SK-N-SH (cell line): ENCODE measurements around the gene CCDC187. TPM values are rescaled to one million over a fixed set of nuclear protein-coding genes. Genes with fewer than 3 reads are reported as not detected.

ENCODE experiments used
- CTCF ChIA-PET: fragments of 300-600, 350-600 bp; formaldehyde crosslinking; extraction: SDS; loops from one replicate; lab custom pipeline; 2021; lab: Yijun Ruan, JAX
- POLR2A ChIA-PET: fragments of 350-600 bp; sonication (Branson Sonifier 250); formaldehyde crosslinking; extraction: SDS; loops from one replicate; lab custom pipeline; 2020; ENCODE audit warnings: antibody characterized with exemption, inconsistent platforms; lab: Yijun Ruan, JAX
- DNase-seq: peaks from one replicate; pipeline ENCODE4 v3.0.0; 2012
- H2AFZ ChIP-seq: fragments of 200-600 bp; sonication (generic); 2 replicates; pipeline ENCODE4 v1.8.1; 2016; ENCODE audit warnings: antibody characterized with exemption, mild to moderate bottlenecking, low read depth
- H3F3A ChIP-seq: fragments of 200-600 bp; sonication (generic); replicated peaks from 2 replicates; pipeline ENCODE3; 2016; ENCODE audit warnings: antibody characterized with exemption, mild to moderate bottlenecking; ENCODE audit not compliant: insufficient read depth
- H3K27ac ChIP-seq, 2 experiments: fragments of 200-500 bp in 1 of 2; fragments of 200-600 bp in 1 of 2; sonication (Bioruptor generic) in 1 of 2; sonication (generic), shearing (Covaris generic) in 1 of 2; 2 replicates each; pipeline versions ENCODE4 v1.5.1 to v1.6.1; 2014 to 2016; ENCODE audit warnings: low read depth in 2 of 2, inconsistent platforms in 1 of 2, low read length in 1 of 2, mild to moderate bottlenecking in 1 of 2, mixed read lengths in 1 of 2
- H3K27me3 ChIP-seq: fragments of 200-600 bp; sonication (generic), shearing (Covaris generic); 2 replicates; pipeline ENCODE4 v1.6.1; 2016; ENCODE audit warnings: mixed run types; ENCODE audit not compliant: insufficient read depth
- H3K36me3 ChIP-seq, 2 experiments: fragments of 200-500 bp in 1 of 2; fragments of 200-600 bp in 1 of 2; sonication (Bioruptor generic) in 1 of 2; sonication (generic) in 1 of 2; replicated peaks in 1 of 2; 2 replicates each; pipeline versions ENCODE3 to v1.5.1; 2014 to 2016; ENCODE audit warnings: low read length in 1 of 2, mild to moderate bottlenecking in 1 of 2; ENCODE audit not compliant: insufficient read depth in 2 of 2, control insufficient read depth in 1 of 2
- H3K4me1 ChIP-seq, 2 experiments: fragments of 200-500 bp in 1 of 2; fragments of 200-600 bp in 1 of 2; sonication (Bioruptor generic) in 1 of 2; sonication (generic), shearing (Covaris generic) in 1 of 2; 2 replicates each; pipeline versions ENCODE4 v1.5.1 to v1.6.1; 2014 to 2016; ENCODE audit warnings: low read depth in 1 of 2, low read length in 1 of 2, mixed run types in 1 of 2; ENCODE audit not compliant: insufficient read depth in 2 of 2, control insufficient read depth in 1 of 2
- H3K4me2 ChIP-seq: fragments of 200-600 bp; sonication (generic), shearing (Covaris generic); 2 replicates; pipeline ENCODE4 v1.6.1; 2017; ENCODE audit warnings: mixed run types
- H3K4me3 ChIP-seq, 2 experiments: fragments of 200-500 bp in 1 of 2; fragments of 200-600 bp in 1 of 2; sonication (Bioruptor generic) in 1 of 2; sonication (generic), shearing (Covaris generic) in 1 of 2; 2 replicates each; pipeline versions ENCODE4 v1.5.1 to v1.8.1; 2014 to 2016; ENCODE audit warnings: low read depth in 2 of 2, inconsistent platforms in 1 of 2, low read length in 1 of 2, mild to moderate bottlenecking in 1 of 2, mixed read lengths in 1 of 2, moderate library complexity in 1 of 2
- H3K79me2 ChIP-seq: fragments of 200-600 bp; sonication (generic); 2 replicates; pipeline ENCODE4 v1.8.1; 2017; ENCODE audit warnings: mild to moderate bottlenecking; ENCODE audit not compliant: insufficient read depth
- H3K9ac ChIP-seq: fragments of 200-600 bp; sonication (generic); 2 replicates; pipeline ENCODE4 v1.6.1; 2017; ENCODE audit warnings: mixed run types
- H3K9me2 ChIP-seq: fragments of 200-600 bp; sonication (generic); 2 replicates; pipeline ENCODE4 v1.6.1; 2017; ENCODE audit warnings: mixed run types
- H3K9me3 ChIP-seq: fragments of 200-600 bp; sonication (generic); 2 replicates; pipeline ENCODE4 v1.6.1; 2017; ENCODE audit warnings: mixed run types, mild to moderate bottlenecking, moderate library complexity
- H4K20me1 ChIP-seq: fragments of 200-600 bp; sonication (generic); 2 replicates; pipeline ENCODE4 v1.6.1; 2017; ENCODE audit warnings: mild to moderate bottlenecking, mixed run types; ENCODE audit not compliant: insufficient read depth
- FOXJ3 ChIP-seq: sonication (generic); formaldehyde crosslinking; IDR thresholded peaks from 2 replicates; pipeline ENCODE4 v1.5.1; 2020; ENCODE audit warnings: mild to moderate bottlenecking, missing genetic modification reagents
- FOXM1 ChIP-seq: IDR thresholded peaks from 2 replicates; pipeline ENCODE4 v1.4.0; 2012; ENCODE audit warnings: low read depth, mild to moderate bottlenecking
- GABPA ChIP-seq: IDR thresholded peaks from 2 replicates; pipeline ENCODE4 v1.4.0; 2012; ENCODE audit warnings: low read depth, mild to moderate bottlenecking
- GATA2 ChIP-seq: sonication (generic); formaldehyde crosslinking; IDR thresholded peaks from 2 replicates; pipeline ENCODE4 v1.5.0; 2020; ENCODE audit warnings: mild to moderate bottlenecking, missing genetic modification reagents
- IRF3 ChIP-seq: fragments of 150-350 bp; IDR thresholded peaks from 2 replicates; pipeline ENCODE4 v1.6.1; 2016; ENCODE audit warnings: mild to moderate bottlenecking, low read depth, low read length
- MEF2A ChIP-seq: IDR thresholded peaks from 2 replicates; pipeline ENCODE4 v1.4.0; 2012; ENCODE audit warnings: low read depth, borderline replicate concordance
- MXI1 ChIP-seq: IDR thresholded peaks from 2 replicates; pipeline ENCODE4 v1.6.1; 2012; ENCODE audit warnings: mild to moderate bottlenecking, low read depth, low read length, improper control_type of control experiment
- REST ChIP-seq: IDR thresholded peaks from 2 replicates; pipeline ENCODE4 v1.6.1; 2012; ENCODE audit warnings: mild to moderate bottlenecking, low read depth, low read length, moderate library complexity
- TAF1 ChIP-seq: IDR thresholded peaks from 2 replicates; pipeline ENCODE4 v1.6.1; 2012; ENCODE audit warnings: low read depth, mild to moderate bottlenecking, low read length, moderate library complexity, borderline replicate concordance
- TCF12 ChIP-seq: IDR thresholded peaks from 2 replicates; pipeline ENCODE4 v1.4.0; 2012
- USF1 ChIP-seq: IDR thresholded peaks from 2 replicates; pipeline ENCODE4 v1.4.0; 2012; ENCODE audit warnings: low read depth, borderline replicate concordance
- USF2 ChIP-seq: fragments of 150-350 bp; IDR thresholded peaks from 2 replicates; pipeline ENCODE4 v1.6.1; 2017; ENCODE audit warnings: antibody characterized with exemption, low read length, low read depth, borderline replicate concordance
- ZBTB33 ChIP-seq: IDR thresholded peaks from 2 replicates; pipeline ENCODE4 v1.4.0; 2012; ENCODE audit warnings: low read depth, borderline replicate concordance
- WGBS: methylation state at CpG from one replicate; pipeline ENCODE4 v1.1.6; 2017; ENCODE audit warnings: low lambda C conversion rate; 5-methylcytosine and 5-hydroxymethylcytosine counted together
- polyA plus RNA-seq, 3 experiments: library from polyadenylated mRNA; depleted of rRNA; stranded (reverse); fragments of >200 nt; gene quantifications; 2 replicates each; pipeline ENCODE4 v1.2.3, GENCODE V29; 2012

The CCDC187 gene
- polyA plus RNA-seq, 1 of the 3 experiments (the other 2 are of a cell fraction) = not detected

- peaks cover 0 to 4% of the 10 kb centered on the region in 2 experiments for H3K36me3 ChIP-seq
- POLR2A ChIA-PET = no interaction called here
- H3K9ac ChIP-seq = no peak overlapping the region
- H3K4me1 ChIP-seq = peaks cover 8 to 23% of the 10 kb centered on the region in 2 experiments; a peak in 3 of 4 replicates
- peaks cover 4% of the 10 kb centered on the region for H3F3A ChIP-seq
- H4K20me1 ChIP-seq = peaks cover 64% of the 10 kb centered on the region
- no peaks in the 10 kb centered on the region for H3K9me3 ChIP-seq
- H2AFZ ChIP-seq = no peak overlapping the region
- no peaks in the 10 kb centered on the region for H3K27me3 ChIP-seq
- H3K27ac ChIP-seq = no peak overlapping the region
- no peak overlapping the region for H3K4me3 ChIP-seq
- DNase-seq = no peak
- H3K4me2 ChIP-seq = no peak overlapping the region
- CTCF ChIA-PET = interaction anchor here (1.0 to 5.0 kb wide), 3 partner anchors 16 to 64 kb away, joined by 3 to 35 read pairs (median 3); no protein-coding TSS in a partner anchor
- WGBS = 92% methylated on average over 6 of the region's 6 CpGs
- TF ChIP-seq FOXM1 (no peak), IRF3 (no peak), TCF12 (no peak), REST (no peak), FOXJ3 (CRISPR knock-in tag) (no peak), USF1 (no peak), GATA2 (CRISPR knock-in tag) (no peak), ZBTB33 (no peak), MXI1 (no peak), MEF2A (no peak), TAF1 (no peak), GABPA (no peak), USF2 (no peak)
- no peaks in the 10 kb centered on the region for H3K9me2 ChIP-seq
- H3K79me2 ChIP-seq = peaks cover 44% of the 10 kb centered on the region
Measured at GRCh38 chr9:136242918-136243525, 60.9 kb downstream of the CCDC187 start.
